HG02981 (cell line): ENCODE measurements around the gene GADD45GIP1.

Source experiments
- ATAC-seq: cut with Tn5 transposase; IDR thresholded peaks from one replicate; pipeline ENCODE4 v1.9.1; 2021; ENCODE audit warnings: mild to moderate bottlenecking, moderate library complexity; ENCODE audit not compliant: unreplicated experiment

Gene GADD45GIP1

GRCh38 chr19:12956446-12957388 lies at the start of gene GADD45GIP1:
Gene GADD45GIP1, minus strand, starts transcription at chr19:12957223. Its CDS starts 11 bp downstream, at chr19:12957212.
- peak; percentile 71 for ATAC-seq

- ATAC-seq = no peak
Measured at GRCh38 chr19:13005861-13006370, 48.9 kb upstream of the GADD45GIP1 start.

- ATAC-seq = no peak
Measured at GRCh38 chr19:13005253-13005652, 48.2 kb upstream of the GADD45GIP1 start.

GRCh38 chr19:13004273-13004672 lies 47.2 kb upstream of the GADD45GIP1 start:
- no peak for ATAC-seq

- ATAC-seq = no peak
Measured at GRCh38 chr19:13003081-13003480, 46.1 kb upstream of the GADD45GIP1 start.

- ATAC-seq = no peak
Measured at GRCh38 chr19:13002166-13002898, 45.3 kb upstream of the GADD45GIP1 start.

- no peak for ATAC-seq
Measured at GRCh38 chr19:13001502-13002165, 44.6 kb upstream of the GADD45GIP1 start.

- no peak for ATAC-seq
Measured at GRCh38 chr19:13001166-13001501, 44.1 kb upstream of the GADD45GIP1 start.

GRCh38 chr19:12997967-12998940 lies 41.2 kb upstream of the GADD45GIP1 start:
- no peak for ATAC-seq

GRCh38 chr19:12997179-12997966 lies 40.4 kb upstream of the GADD45GIP1 start:
- ATAC-seq = no peak

GRCh38 chr19:12996406-12997094 lies 39.5 kb upstream of the GADD45GIP1 start:
- ATAC-seq = no peak

- ATAC-seq = no peak
Measured at GRCh38 chr19:12995596-12996405, 38.8 kb upstream of the GADD45GIP1 start.

- no peak for ATAC-seq
Measured at GRCh38 chr19:12994701-12995595, 37.9 kb upstream of the GADD45GIP1 start, which contains the start of gene NFIX. Gene NFIX, plus strand, starts transcription at chr19:12995475. Its CDS starts 363 bp downstream, at chr19:12995838.

GRCh38 chr19:12993562-12993961 lies 36.5 kb upstream of the GADD45GIP1 start:
- no peak for ATAC-seq

- no peak for ATAC-seq
Measured at GRCh38 chr19:12992729-12993128, 35.7 kb upstream of the GADD45GIP1 start.

GRCh38 chr19:12991296-12991695 lies 34.3 kb upstream of the GADD45GIP1 start:
- no peak for ATAC-seq

GRCh38 chr19:12990853-12991252 lies 33.8 kb upstream of the GADD45GIP1 start:
- no peak for ATAC-seq
